Spinal cord (tissue), 10 donors: ENCODE measurements around the gene KRT33B. TPM values are rescaled to one million over a fixed set of nuclear protein-coding genes. Genes with fewer than 3 reads are reported as not detected.
"Not testable (repeated sequence)": the region's sequence is repeated elsewhere in the genome, so short reads cannot be mapped to it uniquely, and the experiment has no call there.

Source experiments
- DNase-seq, 6 donors: peaks; one replicate each; pipeline versions ENCODE4 v3.0.0 to v3.0.0-alpha.2; 2013 to 2015; ENCODE audit warnings: low spot score in 6 of 6, low read depth in 4 of 6
- H3K27ac ChIP-seq: one replicate; pipeline ENCODE4 v1.5.1; 2013; ENCODE audit warnings: low read depth, low read length, control low read depth
- H3K27me3 ChIP-seq: one replicate; pipeline ENCODE4 v1.6.1; 2013; ENCODE audit warnings: low read length; ENCODE audit not compliant: control insufficient read depth, insufficient read depth
- H3K36me3 ChIP-seq: one replicate; pipeline ENCODE4 v1.6.1; 2013; ENCODE audit warnings: low read length; ENCODE audit not compliant: control insufficient read depth, insufficient read depth
- H3K4me1 ChIP-seq: one replicate; pipeline ENCODE4 v1.6.1; 2013; ENCODE audit warnings: low read length; ENCODE audit not compliant: control insufficient read depth, insufficient read depth
- H3K4me3 ChIP-seq: one replicate; pipeline ENCODE4 v1.5.1; 2013; ENCODE audit warnings: low read depth, low read length, control low read depth
- H3K9me3 ChIP-seq: one replicate; pipeline ENCODE4 v1.6.1; 2013; ENCODE audit warnings: low read length; ENCODE audit not compliant: control insufficient read depth, insufficient read depth
- WGBS: methylation state at CpG from one replicate; pipeline ENCODE4 v1.1.5; 2013; ENCODE audit warnings: missing lambda C conversion rate; ENCODE audit not compliant: insufficient coverage; 5-methylcytosine and 5-hydroxymethylcytosine counted together
- polyA plus RNA-seq, 2 donors: library from polyadenylated mRNA; unstranded; fragments of 120-200 nt; gene quantifications; one replicate each; pipeline ENCODE4 v1.2.1, GENCODE V29; 2013; ENCODE audit not compliant: insufficient read length in 2 of 2
- total RNA-seq, 2 donors: library from RNA; depleted of rRNA in 1 of 2; stranded (reverse); fragments of 120-200 nt in 1 of 2; fragments of >200 nt in 1 of 2; gene quantifications; one replicate each; pipeline versions ENCODE4 v1.2.3 to v1.2.4, GENCODE V29; 2013 to 2014
- donor health status: healthy.

Gene KRT33B
- total and polyA plus RNA-seq, 4 donors: 0.20 to 0.44 TPM; not detected in 2

GRCh38 chr17:41382394-41382793, 12.8 kb upstream of the KRT33B start:
- Histone ChIP-seq H3K36me3 (no peaks in the 10 kb centered on the region), H3K27me3 (peaks cover 5% of the 10 kb centered on the region), H3K4me3 (no peak overlapping the region), H3K9me3 (peaks cover 3% of the 10 kb centered on the region), H3K4me1 (no peaks in the 10 kb centered on the region), H3K27ac (no peak overlapping the region)
- no CpG with 5 or more reads among the region's 1 CpG for WGBS
- no peak for DNase-seq

DNA sequence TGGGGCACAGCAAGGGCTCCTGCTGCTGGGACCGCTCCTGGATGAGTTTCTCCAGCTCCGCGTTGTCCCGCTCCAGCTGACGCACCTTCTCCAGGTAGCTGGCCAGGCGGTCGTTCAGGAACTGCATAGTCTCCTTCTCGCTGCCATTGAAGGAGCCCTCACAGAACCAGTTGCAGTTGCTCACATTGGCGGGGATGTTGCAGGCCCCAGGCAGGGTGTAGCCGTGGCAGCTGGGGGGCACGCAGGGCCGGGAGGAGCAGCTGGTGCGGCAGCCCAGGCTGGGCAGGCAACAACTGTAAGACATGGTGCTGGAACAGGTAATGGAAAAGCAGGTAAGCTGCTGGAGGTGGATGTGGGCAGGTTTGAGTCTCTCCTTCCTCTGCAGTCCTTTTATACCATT, 12.3 kb upstream of the KRT33B start, which contains the start of gene KRT34:
Gene KRT34 (minus strand): TSS at position 364 of the 400 bp plus-strand sequence. CDS start 60 bp downstream, at position 304.
- H3K4me1 ChIP-seq, H3K9me3 ChIP-seq, DNase-seq, H3K36me3 ChIP-seq, H3K27ac ChIP-seq, H3K27me3 ChIP-seq, H3K4me3 ChIP-seq: not testable (repeated sequence)
- WGBS: 94% methylated on average over 12 of the region's 13 CpGs

DNA sequence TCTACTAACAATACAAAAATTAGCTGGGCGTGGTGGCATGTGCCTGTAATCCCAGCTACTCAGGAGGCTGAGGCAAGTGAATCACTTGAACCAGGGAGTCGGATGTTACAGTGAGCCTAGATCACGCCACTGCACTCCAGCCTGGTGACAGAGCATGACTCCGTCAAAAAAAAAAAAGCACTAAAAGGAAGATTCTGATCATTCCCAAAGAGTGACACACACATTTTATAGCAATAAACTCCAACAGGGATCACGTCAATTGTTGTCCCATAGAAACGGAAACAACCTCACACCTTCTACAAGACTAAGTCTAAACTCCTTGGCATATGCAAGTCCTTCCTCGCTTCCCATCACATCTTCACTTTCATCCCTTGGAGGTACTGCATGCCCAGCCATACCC, 10.5 kb upstream of the KRT33B start:
- not testable (repeated sequence) for H3K4me1 ChIP-seq, H3K9me3 ChIP-seq, DNase-seq, H3K4me3 ChIP-seq, H3K36me3 ChIP-seq, H3K27me3 ChIP-seq, H3K27ac ChIP-seq
- WGBS: 94% methylated on average over 7 of the region's 7 CpGs

DNA sequence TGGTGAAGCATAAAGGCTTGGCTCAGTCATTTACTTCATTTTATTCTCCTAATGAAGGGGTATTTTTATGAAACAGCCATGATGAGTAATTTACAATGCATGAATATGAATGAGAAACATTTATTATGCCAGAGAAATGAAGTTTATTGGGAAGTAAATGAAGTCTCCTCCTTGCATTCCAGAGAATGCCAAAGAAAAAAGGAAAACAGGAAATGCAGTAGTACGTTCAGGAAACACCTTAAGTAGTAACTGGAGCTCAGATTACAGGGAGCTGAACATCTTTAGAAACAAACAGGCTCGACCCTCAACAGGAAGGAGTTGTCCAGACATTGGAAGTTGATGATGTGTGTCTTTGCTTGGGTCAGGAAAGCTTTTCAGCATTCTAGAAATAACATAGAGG, 7.9 kb upstream of the KRT33B start:
- Histone ChIP-seq H3K27me3 (peaks cover 5% of the 10 kb centered on the region), H3K4me1 (no peaks in the 10 kb centered on the region), H3K4me3 (no peak overlapping the region), H3K27ac (no peak overlapping the region), H3K36me3 (no peaks in the 10 kb centered on the region), H3K9me3 (no peaks in the 10 kb centered on the region)
- WGBS: 83% methylated on average over 2 of the region's 2 CpGs
- DNase-seq: no peak

DNA sequence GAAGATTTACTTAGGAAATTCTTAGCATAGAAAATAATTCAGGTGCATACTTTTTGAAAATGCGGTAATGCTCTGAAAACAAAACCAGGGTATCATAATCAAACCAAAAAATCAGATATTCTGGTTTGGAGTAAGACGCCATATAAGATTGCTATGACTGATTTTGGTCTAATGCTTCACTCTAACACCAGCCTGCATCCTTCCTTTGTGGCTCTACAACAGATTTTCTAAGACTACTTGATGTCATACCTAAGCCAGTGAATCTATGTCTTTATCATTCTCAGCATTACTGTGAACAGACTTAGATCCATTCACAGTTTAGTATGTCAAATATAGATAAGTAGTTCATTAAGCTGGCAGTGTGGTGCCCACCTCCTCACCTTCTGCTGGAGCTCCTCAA, 590 bp downstream of the KRT33B start:
- Histone ChIP-seq H3K36me3 (no peaks in the 10 kb centered on the region), H3K4me1 (no peaks in the 10 kb centered on the region), H3K9me3 (no peaks in the 10 kb centered on the region), H3K4me3 (no peak overlapping the region), H3K27ac (no peak overlapping the region), H3K27me3 (no peaks in the 10 kb centered on the region)
- no peak for DNase-seq
- WGBS: no CpG with 5 or more reads among the region's 2 CpGs

GRCh38 chr17:41367426-41368075, 2.1 kb downstream of the KRT33B start:
- Histone ChIP-seq H3K27me3 (no peaks in the 10 kb centered on the region), H3K9me3 (no peaks in the 10 kb centered on the region), H3K4me3 (no peak overlapping the region), H3K4me1 (no peaks in the 10 kb centered on the region), H3K36me3 (no peaks in the 10 kb centered on the region), H3K27ac (no peak overlapping the region)
- 71% methylated on average over 4 of the region's 10 CpGs for WGBS
- peak in 1 of 6 donors; percentile 4 for DNase-seq

DNA sequence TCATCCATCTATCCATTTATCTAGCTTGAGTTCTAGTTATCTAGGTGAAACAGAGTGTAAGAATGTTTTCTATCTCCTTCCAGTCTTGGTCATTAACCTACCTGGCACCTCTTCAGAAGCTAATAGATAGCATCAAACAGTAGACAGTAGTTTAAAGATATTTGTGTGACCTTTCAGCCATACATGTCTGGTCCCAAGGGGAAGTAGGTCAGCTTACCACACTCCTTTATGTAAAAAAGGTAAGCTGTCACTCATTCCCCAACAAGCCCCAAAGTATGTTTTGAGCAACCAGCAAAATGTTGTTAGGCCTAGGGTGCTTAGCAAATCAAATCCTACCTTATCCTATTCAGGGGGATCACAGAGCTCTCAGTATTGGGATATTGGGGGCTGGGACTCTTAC, 3.5 kb downstream of the KRT33B start:
- H3K36me3 ChIP-seq: no peaks in the 10 kb centered on the region
- no peaks in the 10 kb centered on the region for H3K27me3 ChIP-seq
- H3K27ac ChIP-seq: no peak overlapping the region
- no peaks in the 10 kb centered on the region for H3K9me3 ChIP-seq
- H3K4me1 ChIP-seq: no peaks in the 10 kb centered on the region
- DNase-seq: no peak
- no peak overlapping the region for H3K4me3 ChIP-seq

DNA sequence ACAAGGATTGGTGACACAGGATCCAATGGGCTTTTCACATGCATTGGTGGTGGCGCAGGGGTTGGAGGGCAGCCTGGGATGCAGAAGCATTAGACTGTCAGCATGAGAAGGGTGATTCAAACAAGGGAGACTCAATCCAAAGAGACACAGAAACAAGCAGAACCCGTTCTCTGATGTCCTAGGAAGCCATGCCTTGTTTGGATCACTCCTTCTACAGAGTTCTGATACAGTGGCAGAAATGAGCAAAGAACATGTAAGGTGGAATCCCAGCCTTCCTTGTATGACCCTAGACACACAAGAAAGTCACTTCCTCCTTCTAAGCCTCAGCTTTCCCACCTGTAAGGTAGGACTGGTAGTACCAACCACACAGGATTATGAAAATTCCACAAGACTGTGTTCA, 5.7 kb downstream of the KRT33B start:
- WGBS: 94% methylated on average over 1 of the region's 2 CpGs
- H3K27me3 ChIP-seq: no peaks in the 10 kb centered on the region
- H3K36me3 ChIP-seq: no peaks in the 10 kb centered on the region
- no peak overlapping the region for H3K4me3 ChIP-seq
- DNase-seq: no peak
- no peaks in the 10 kb centered on the region for H3K4me1 ChIP-seq
- no peaks in the 10 kb centered on the region for H3K9me3 ChIP-seq
- H3K27ac ChIP-seq: no peak overlapping the region

DNA sequence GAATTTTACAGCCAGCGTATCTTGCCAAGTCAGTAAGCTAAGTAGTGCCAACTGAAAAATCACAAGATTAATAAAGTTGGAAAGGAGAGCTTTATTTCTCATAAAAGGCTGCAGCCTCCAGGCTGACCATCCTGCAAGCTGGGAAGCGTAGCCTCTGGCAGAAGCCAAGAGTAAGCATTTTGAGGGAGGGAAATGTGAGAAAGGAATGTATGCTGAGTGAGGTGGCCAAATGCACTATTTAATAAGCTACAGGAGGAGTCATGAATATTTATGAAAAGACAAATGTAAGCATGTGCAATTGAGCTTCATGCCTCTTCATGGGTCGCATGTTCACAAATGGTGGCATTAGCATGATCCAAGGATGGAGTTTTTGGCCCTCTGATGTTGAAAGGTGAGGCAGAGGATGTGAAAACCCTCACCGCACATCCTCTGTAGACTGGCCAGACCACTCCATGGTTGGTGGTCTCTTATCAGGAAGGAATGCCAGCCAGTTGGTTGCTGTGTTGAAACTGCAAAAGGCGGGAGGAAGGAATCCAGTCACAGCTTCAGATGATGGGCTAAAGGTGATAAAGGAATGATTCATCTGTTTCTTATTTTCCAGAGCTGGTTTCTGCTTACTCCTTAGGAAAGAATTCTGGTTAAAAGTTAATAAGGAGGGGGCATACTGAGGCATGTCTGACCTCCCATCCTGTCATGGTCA, 9.2 kb downstream of the KRT33B start:
- Histone ChIP-seq H3K36me3 (no peaks in the 10 kb centered on the region), H3K4me1 (no peaks in the 10 kb centered on the region), H3K9me3 (no peaks in the 10 kb centered on the region), H3K27me3 (no peaks in the 10 kb centered on the region), H3K4me3 (no peak overlapping the region), H3K27ac (no peak overlapping the region)
- WGBS: 90% methylated on average over 5 of the region's 5 CpGs
- no peak for DNase-seq

DNA sequence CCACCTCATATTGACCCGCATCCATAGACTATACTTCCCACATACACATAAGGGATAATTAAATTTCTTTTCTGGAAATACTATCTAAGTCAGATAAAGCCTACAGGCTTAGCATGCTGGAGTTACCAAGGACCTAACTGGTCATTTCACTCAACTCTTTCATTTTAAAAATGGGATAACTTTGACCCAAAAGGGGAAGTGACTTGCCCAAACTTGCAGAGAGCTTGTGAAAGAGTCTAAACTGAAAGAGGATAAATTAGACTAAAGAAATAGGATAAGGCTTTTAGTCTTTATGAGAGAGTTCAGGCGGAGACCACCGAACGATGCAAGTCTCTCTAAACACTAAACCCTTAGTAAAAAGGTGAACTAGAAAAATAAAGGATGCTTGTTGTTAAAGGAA, 15.1 kb downstream of the KRT33B start:
- WGBS: no CpG with 5 or more reads among the region's 4 CpGs
- Histone ChIP-seq H3K36me3 (no peaks in the 10 kb centered on the region), H3K27me3 (no peaks in the 10 kb centered on the region), H3K4me1 (no peaks in the 10 kb centered on the region), H3K9me3 (no peaks in the 10 kb centered on the region), H3K4me3 (no peak overlapping the region), H3K27ac (no peak overlapping the region)
- DNase-seq: no peak
